ENCODE data around the gene DCD. TPM values are rescaled to one million over a fixed set of nuclear protein-coding genes. Genes with fewer than 3 reads are reported as not detected.
A peak's percentile ranks its signal among the peaks of the same experiment; 100 is the strongest.

The DCD gene
- total RNA-seq, 8 experiments from 2014 or later: not detected

- Histone ChIP-seq H3K27ac (no peak overlapping the region), H3K4me3 (no peak overlapping the region), H3K4me1 (replicated peaks in 1 of 2) (no peaks in the 10 kb centered on the region)
- ATAC-seq (replicated peaks in 6 of 8): no peak
- WGBS, 10 experiments: 8 to 93% (median 59%) methylated on average over 1 to 5 of the region's 6 CpGs; no CpG with 5 or more reads in 1 of the 10 experiments
- in situ Hi-C loops (cut with MboI; ENCODE audit: low pct_unique_long_range_greater_than_20kb in 2 of 9, low sequenced_read_pairs in 9 of 9, unreplicated experiment in 9 of 9): no loop called here
Observed at GRCh38 chr12:54616933-54617680, 31.1 kb downstream of the DCD start.

DNA sequence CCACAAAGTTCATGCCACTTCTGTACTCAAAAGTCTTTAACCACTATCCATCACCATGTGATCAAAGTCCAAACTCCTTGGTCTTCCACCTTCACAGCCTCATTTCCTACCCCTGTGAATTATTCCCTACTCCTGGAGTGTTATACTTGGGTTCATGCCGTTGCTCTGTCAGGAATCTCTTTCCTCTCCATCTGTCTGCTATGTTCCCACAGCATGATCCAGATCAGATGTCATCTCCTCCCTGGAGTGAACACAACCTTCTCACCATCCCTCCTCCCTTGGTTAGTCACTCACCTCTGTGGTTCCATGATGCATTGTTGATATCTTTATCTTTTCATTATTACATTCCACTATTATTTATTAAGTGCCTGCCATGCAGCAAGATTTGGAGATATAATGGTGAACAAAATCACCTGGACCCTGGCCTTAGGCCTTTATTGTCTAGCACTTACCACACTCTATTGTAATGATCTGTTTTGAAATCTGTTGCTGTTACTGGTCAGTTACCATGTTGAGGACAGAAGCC, 35.9 kb downstream of the DCD start:
- peak in 3 of 8 experiments; percentile 17 to 54 (median 40) for ATAC-seq (replicated peaks in 6 of 8)
- WGBS, 10 experiments: 0 to 100% (median 63%) methylated on average over 1 of the region's 1 CpG; no CpG with 5 or more reads in 3 of the 10 experiments
- Histone ChIP-seq H3K4me1 (replicated peaks in 1 of 2) (no peaks in the 10 kb centered on the region), H3K27ac (no peak overlapping the region), H3K4me3 (no peak overlapping the region)
- in situ Hi-C loops (cut with MboI; ENCODE audit: low pct_unique_long_range_greater_than_20kb in 2 of 9, low sequenced_read_pairs in 9 of 9, unreplicated experiment in 9 of 9): no loop called here

- no peaks in the 10 kb centered on the region for H3K4me1 ChIP-seq (replicated peaks in 1 of 2)
- in situ Hi-C loops (cut with MboI; ENCODE audit: low pct_unique_long_range_greater_than_20kb in 2 of 9, low sequenced_read_pairs in 9 of 9, unreplicated experiment in 9 of 9): no loop called here
- WGBS, 10 experiments: 0 to 86% (median 27%) methylated on average over 1 to 2 of the region's 3 CpGs; no CpG with 5 or more reads in 3 of the 10 experiments
- no peak overlapping the region for H3K4me3 ChIP-seq
- peak in 3 of 8 experiments; percentile 20 to 91 (median 77) for ATAC-seq (replicated peaks in 6 of 8)
- no peak overlapping the region for H3K27ac ChIP-seq
Observed at GRCh38 chr12:54611715-54612149, 36.4 kb downstream of the DCD start.

GRCh38 chr12:54608769-54609168, 39.4 kb downstream of the DCD start:
- H3K27ac ChIP-seq: no peak overlapping the region
- 0 to 100% (median 42%) methylated on average over 1 to 2 of the region's 2 CpGs; no CpG with 5 or more reads in 2 of the 10 experiments for WGBS, 10 experiments
- no peaks in the 10 kb centered on the region for H3K4me1 ChIP-seq (replicated peaks in 1 of 2)
- in situ Hi-C loops (cut with MboI; ENCODE audit: low pct_unique_long_range_greater_than_20kb in 2 of 9, low sequenced_read_pairs in 9 of 9, unreplicated experiment in 9 of 9): no loop called here
- H3K4me3 ChIP-seq: no peak overlapping the region
- peak in 2 of 8 experiments; percentile 17 to 50 for ATAC-seq (replicated peaks in 6 of 8)

DNA sequence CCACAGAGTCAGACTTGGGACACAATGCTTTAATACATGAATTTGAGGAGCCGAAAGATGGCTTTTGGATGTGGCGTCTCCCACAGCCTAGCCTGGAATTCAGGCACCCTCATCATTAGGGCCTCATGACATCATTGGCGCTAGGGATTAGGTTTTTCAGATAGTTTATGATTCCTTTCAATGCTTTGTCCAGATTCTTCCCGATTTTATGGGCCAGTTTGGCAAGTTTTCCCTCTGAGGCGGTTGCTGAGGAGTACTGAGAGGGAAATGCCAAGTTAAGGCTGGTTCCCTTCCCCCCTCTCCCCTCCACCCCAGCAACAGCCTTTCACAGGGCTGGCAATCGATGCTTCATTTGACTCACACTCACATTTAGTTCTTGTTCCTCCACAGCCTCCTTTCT, 40.0 kb downstream of the DCD start:
- no peak overlapping the region for H3K27ac ChIP-seq
- no peak for ATAC-seq (replicated peaks in 6 of 8)
- in situ Hi-C loops (cut with MboI; ENCODE audit: low pct_unique_long_range_greater_than_20kb in 2 of 9, low sequenced_read_pairs in 9 of 9, unreplicated experiment in 9 of 9): no loop called here
- no peak overlapping the region for H3K4me3 ChIP-seq
- WGBS, 10 experiments: 20 to 81% (median 55%) methylated on average over 1 to 5 of the region's 6 CpGs; no CpG with 5 or more reads in 4 of the 10 experiments
- no peaks in the 10 kb centered on the region for H3K4me1 ChIP-seq (replicated peaks in 1 of 2)

DNA sequence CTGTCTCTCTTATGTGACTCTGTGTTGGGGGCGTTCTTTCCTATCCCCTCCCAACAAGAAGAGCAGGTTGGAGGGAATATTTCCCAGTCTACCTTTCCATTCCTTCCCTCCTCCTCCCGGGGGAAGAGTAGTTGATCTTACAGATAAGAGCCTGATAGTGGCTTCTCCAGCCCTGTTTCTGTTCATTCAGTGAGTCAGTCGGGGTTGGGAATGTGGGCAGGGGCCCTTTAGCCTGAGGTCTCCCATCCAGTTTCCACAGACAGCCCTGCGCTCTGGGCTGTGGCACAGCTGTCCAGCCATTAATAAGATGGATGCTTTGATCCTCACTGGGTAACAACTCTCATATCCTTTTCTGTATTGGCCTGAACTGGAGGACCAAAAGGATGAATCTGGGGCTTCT, 41.6 kb downstream of the DCD start:
- in situ Hi-C loops (cut with MboI; ENCODE audit: low pct_unique_long_range_greater_than_20kb in 2 of 9, low sequenced_read_pairs in 9 of 9, unreplicated experiment in 9 of 9): no loop called here
- Histone ChIP-seq H3K4me3 (no peak overlapping the region), H3K4me1 (replicated peaks in 1 of 2) (no peaks in the 10 kb centered on the region), H3K27ac (no peak overlapping the region)
- ATAC-seq (replicated peaks in 6 of 8): no peak
- WGBS, 10 experiments: 0 to 80% (median 38%) methylated on average over 1 to 2 of the region's 4 CpGs; no CpG with 5 or more reads in 4 of the 10 experiments

GRCh38 chr12:54605138-54605970, 42.8 kb downstream of the DCD start:
- ATAC-seq (replicated peaks in 6 of 8): no peak
- in situ Hi-C loops (cut with MboI; ENCODE audit: low pct_unique_long_range_greater_than_20kb in 2 of 9, low sequenced_read_pairs in 9 of 9, unreplicated experiment in 9 of 9): no loop called here
- 67 to 100% (median 90%) methylated on average over 1 to 6 of the region's 6 CpGs; no CpG with 5 or more reads in 5 of the 10 experiments for WGBS, 10 experiments
- Histone ChIP-seq H3K4me3 (no peak overlapping the region), H3K27ac (no peak overlapping the region), H3K4me1 (replicated peaks in 1 of 2) (no peaks in the 10 kb centered on the region)

- 80 to 100% (median 83%) methylated on average over 1 to 4 of the region's 4 CpGs; no CpG with 5 or more reads in 5 of the 10 experiments for WGBS, 10 experiments
- Histone ChIP-seq H3K4me1 (replicated peaks in 1 of 2) (no peaks in the 10 kb centered on the region), H3K27ac (no peak overlapping the region), H3K4me3 (no peak overlapping the region)
- in situ Hi-C loops (cut with MboI; ENCODE audit: low pct_unique_long_range_greater_than_20kb in 2 of 9, low sequenced_read_pairs in 9 of 9, unreplicated experiment in 9 of 9): no loop called here
- no peak for ATAC-seq (replicated peaks in 6 of 8)
Observed at GRCh38 chr12:54604436-54604835, 43.7 kb downstream of the DCD start.

- in situ Hi-C loops (cut with MboI; ENCODE audit: low pct_unique_long_range_greater_than_20kb in 2 of 9, low sequenced_read_pairs in 9 of 9, unreplicated experiment in 9 of 9): no loop called here
- Histone ChIP-seq H3K27ac (no peak overlapping the region), H3K4me3 (no peak overlapping the region), H3K4me1 (replicated peaks in 1 of 2) (no peaks in the 10 kb centered on the region)
- ATAC-seq (replicated peaks in 6 of 8): no peak
- WGBS, 10 experiments: 43 to 100% (median 83%) methylated on average over 1 to 3 of the region's 5 CpGs; no CpG with 5 or more reads in 5 of the 10 experiments
Observed at GRCh38 chr12:54603872-54604271, 44.3 kb downstream of the DCD start.

DNA sequence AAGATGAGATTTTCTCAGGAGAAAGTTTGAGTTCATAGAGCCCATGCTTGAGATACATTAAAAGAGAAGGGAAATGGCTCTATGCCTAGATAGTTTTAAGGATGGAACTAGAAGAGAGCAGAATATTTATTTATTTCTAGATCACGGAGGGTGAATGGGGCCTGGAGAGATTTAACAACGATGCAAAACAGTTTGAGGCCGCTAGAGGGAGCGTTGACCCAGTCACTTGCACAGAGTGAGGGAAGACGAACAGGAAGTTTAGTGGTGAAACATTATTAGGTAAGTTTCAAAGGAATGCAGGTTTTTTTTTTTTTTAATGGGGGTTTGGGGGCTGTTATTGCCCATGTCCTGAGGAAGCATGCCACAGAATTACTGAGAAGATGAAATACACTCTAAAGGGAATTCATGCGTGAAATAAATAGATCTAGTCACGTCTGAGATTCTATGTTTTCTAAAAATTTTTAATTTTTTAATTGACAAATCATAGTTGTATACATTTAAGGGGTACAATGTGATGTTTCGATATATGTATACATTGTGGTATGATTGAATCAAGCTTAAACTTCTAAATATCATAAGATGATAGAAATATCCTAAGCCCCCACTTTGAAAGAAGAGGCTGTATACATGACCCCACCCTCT, 44.9 kb downstream of the DCD start:
- in situ Hi-C loops (cut with MboI; ENCODE audit: low pct_unique_long_range_greater_than_20kb in 2 of 9, low sequenced_read_pairs in 9 of 9, unreplicated experiment in 9 of 9): no loop called here
- H3K27ac ChIP-seq: no peak overlapping the region
- peak in 6 of 8 experiments; percentile 45 to 98 (median 83) for ATAC-seq (replicated peaks in 6 of 8)
- H3K4me1 ChIP-seq (replicated peaks in 1 of 2): no peaks in the 10 kb centered on the region
- H3K4me3 ChIP-seq: no peak overlapping the region
- WGBS, 10 experiments: 7 to 41% (median 19%) methylated on average over 2 to 7 of the region's 8 CpGs

- WGBS, 10 experiments: 25 to 100% (median 50%) methylated on average over 1 to 2 of the region's 2 CpGs; no CpG with 5 or more reads in 5 of the 10 experiments
- ATAC-seq (replicated peaks in 6 of 8): no peak
- in situ Hi-C loops (cut with MboI; ENCODE audit: low pct_unique_long_range_greater_than_20kb in 2 of 9, low sequenced_read_pairs in 9 of 9, unreplicated experiment in 9 of 9): no loop called here
- Histone ChIP-seq H3K27ac (no peak overlapping the region), H3K4me3 (no peak overlapping the region), H3K4me1 (replicated peaks in 1 of 2) (no peaks in the 10 kb centered on the region)
Observed at GRCh38 chr12:54602661-54603060, 45.5 kb downstream of the DCD start.

DNA sequence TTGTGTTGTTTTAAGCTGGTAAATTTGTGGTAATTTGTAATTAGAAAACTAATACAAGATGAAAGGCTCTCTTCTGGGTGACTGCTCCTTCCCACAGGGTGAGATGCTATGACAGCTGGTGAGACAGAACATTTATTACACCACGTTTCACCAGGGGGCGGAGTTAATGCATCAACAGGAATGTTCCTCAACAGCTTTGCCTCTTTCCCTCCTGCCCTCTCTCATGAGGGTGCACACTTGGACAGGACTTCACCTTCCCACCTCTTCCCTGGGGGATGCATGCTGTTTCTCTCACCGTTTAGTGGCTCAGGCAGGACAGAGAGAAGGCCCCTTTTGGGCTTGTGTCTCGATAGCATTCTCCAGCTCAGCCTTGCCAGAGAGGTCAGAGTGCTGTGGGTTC, 46.3 kb downstream of the DCD start:
- Histone ChIP-seq H3K4me1 (replicated peaks in 1 of 2) (no peaks in the 10 kb centered on the region), H3K4me3 (no peak overlapping the region), H3K27ac (no peak overlapping the region)
- ATAC-seq (replicated peaks in 6 of 8): peak in 7 of 8 experiments; percentile 36 to 60 (median 43)
- 20 to 100% (median 62%) methylated on average over 1 to 3 of the region's 4 CpGs; no CpG with 5 or more reads in 2 of the 10 experiments for WGBS, 10 experiments
- in situ Hi-C loops (cut with MboI; ENCODE audit: low pct_unique_long_range_greater_than_20kb in 2 of 9, low sequenced_read_pairs in 9 of 9, unreplicated experiment in 9 of 9): no loop called here

Data from motor neuron (in vitro differentiated cells).